IMR-90 (cell line): Measurements from ENCODE around the gene MYH11. TPM values are rescaled to one million over a fixed set of nuclear protein-coding genes. Genes with fewer than 3 reads are reported as not detected.

Experiments
- ATAC-seq: fragments of 200-7000 bp; cut with Tn5 transposase; 2 replicates; pipeline ENCODE4 v1.9.1; 2020; ENCODE audit warnings: low read depth, mild to moderate bottlenecking, moderate library complexity
- BruUV-seq: library from RNA; stranded (reverse); fragments of 400-500 nt; replicated peaks from 2 replicates; lab custom pipeline; 2021; lab: Mats Ljungman, UMichigan
- CTCF ChIA-PET: fragments of 300-600 bp; formaldehyde crosslinking; extraction: SDS; loops from one replicate; lab custom pipeline; 2021; ENCODE audit warnings: antibody characterized with exemption; lab: Yijun Ruan, JAX
- POLR2A ChIA-PET: fragments of 300-600 bp; sonication (Branson Sonifier 250); formaldehyde crosslinking; loops from one replicate; lab custom pipeline; 2022; ENCODE audit warnings: antibody characterized with exemption; ENCODE audit not compliant: unreplicated experiment; lab: Charles Lee
- DNase-seq: peaks from one replicate; pipeline ENCODE4 v3.0.0; 2013
- H2AFZ ChIP-seq: replicated peaks from 2 replicates; pipeline ENCODE3; 2013; ENCODE audit warnings: low read length, mild to moderate bottlenecking; ENCODE audit not compliant: poor library complexity
- H2AK5ac ChIP-seq: 2 replicates; pipeline ENCODE4 v1.6.1; 2013; ENCODE audit warnings: low read depth, low read length, inconsistent platforms
- H2AK9ac ChIP-seq: replicated peaks from 2 replicates; pipeline ENCODE3; 2013; ENCODE audit warnings: mild to moderate bottlenecking, low read depth, low read length, moderate library complexity; ENCODE audit not compliant: poor library complexity
- H2BK120ac ChIP-seq: 2 replicates; pipeline ENCODE4 v1.6.1; 2013; ENCODE audit warnings: low read depth, low read length, inconsistent platforms
- H2BK15ac ChIP-seq: 3 replicates; pipeline ENCODE4 v1.6.1; 2013; ENCODE audit warnings: low read depth, low read length, inconsistent platforms
- H2BK20ac ChIP-seq: 2 replicates; pipeline ENCODE4 v1.6.1; 2013; ENCODE audit warnings: low read depth, mild to moderate bottlenecking, inconsistent platforms, low read length, moderate library complexity
- H2BK5ac ChIP-seq: 2 replicates; pipeline ENCODE4 v1.6.1; 2013; ENCODE audit warnings: mild to moderate bottlenecking, low read depth, low read length, inconsistent platforms; ENCODE audit not compliant: poor library complexity, severe bottlenecking
- H3K14ac ChIP-seq: replicated peaks from 2 replicates; pipeline ENCODE4 v1.6.1; 2013; ENCODE audit warnings: low read depth, low read length, inconsistent platforms
- H3K18ac ChIP-seq: 2 replicates; pipeline ENCODE4 v1.6.1; 2013; ENCODE audit warnings: low read depth, low read length, control low read depth
- H3K23ac ChIP-seq: 2 replicates; pipeline ENCODE4 v1.6.1; 2013; ENCODE audit warnings: low read depth, low read length, inconsistent platforms
- H3K27ac ChIP-seq: 2 replicates; pipeline ENCODE4 v1.5.1; 2013; ENCODE audit warnings: mild to moderate bottlenecking, control low read depth, low read length; ENCODE audit not compliant: insufficient read depth
- H3K27me3 ChIP-seq: 2 replicates; pipeline ENCODE4 v1.6.1; 2013; ENCODE audit warnings: low read length; ENCODE audit not compliant: control insufficient read depth, insufficient read depth
- H3K36me3 ChIP-seq: 2 replicates; pipeline ENCODE4 v1.6.1; 2013; ENCODE audit warnings: low read length, mixed read lengths; ENCODE audit not compliant: control insufficient read depth, insufficient read depth
- H3K4ac ChIP-seq: 2 replicates; pipeline ENCODE4 v1.6.1; 2013; ENCODE audit warnings: low read depth, low read length, inconsistent platforms
- H3K4me1 ChIP-seq: 2 replicates; pipeline ENCODE4 v1.6.1; 2013; ENCODE audit warnings: low read length, mixed read lengths; ENCODE audit not compliant: control insufficient read depth, insufficient read depth
- H3K4me2 ChIP-seq: 2 replicates; pipeline ENCODE4 v1.6.1; 2013; ENCODE audit warnings: low read depth, mild to moderate bottlenecking, control low read depth, low read length, moderate library complexity
- H3K4me3 ChIP-seq: 2 replicates; pipeline ENCODE4 v1.5.1; 2013; ENCODE audit warnings: low read depth, mild to moderate bottlenecking, control low read depth, low read length, moderate library complexity; ENCODE audit not compliant: insufficient read depth
- H3K56ac ChIP-seq: 2 replicates; pipeline ENCODE4 v1.6.1; 2013; ENCODE audit warnings: low read length, inconsistent platforms; ENCODE audit not compliant: insufficient read depth; ENCODE audit errors: extremely low read depth
- H3K79me1 ChIP-seq, 2 experiments: 2 replicates each; pipeline ENCODE4 v1.6.1; 2013; ENCODE audit warnings: low read length in 2 of 2, inconsistent platforms in 1 of 2, low read depth in 1 of 2
- H3K9ac ChIP-seq: 2 replicates; pipeline ENCODE4 v1.6.1; 2013; ENCODE audit warnings: low read depth, low read length, control low read depth
- H3K9me1 ChIP-seq: 2 replicates; pipeline ENCODE4 v1.6.1; 2013; ENCODE audit warnings: low read length, inconsistent platforms; ENCODE audit not compliant: insufficient read depth
- H3K9me3 ChIP-seq: 2 replicates; pipeline ENCODE4 v1.6.1; 2013; ENCODE audit warnings: low read length; ENCODE audit not compliant: control insufficient read depth, insufficient read depth
- H4K20me1 ChIP-seq: 2 replicates; pipeline ENCODE4 v1.6.1; 2013; ENCODE audit warnings: low read length, inconsistent platforms; ENCODE audit not compliant: insufficient read depth
- H4K5ac ChIP-seq: 2 replicates; pipeline ENCODE4 v1.6.1; 2013; ENCODE audit warnings: mild to moderate bottlenecking, low read depth, low read length, control low read depth
- H4K8ac ChIP-seq, 2 experiments: 2 replicates each; pipeline ENCODE4 v1.6.1; 2013; ENCODE audit warnings: low read depth in 2 of 2, low read length in 2 of 2, control low read depth in 1 of 2, inconsistent platforms in 1 of 2
- H4K91ac ChIP-seq: 2 replicates; pipeline ENCODE4 v1.6.1; 2013; ENCODE audit warnings: low read depth, low read length, inconsistent platforms; ENCODE audit not compliant: insufficient read depth
- BHLHE40 ChIP-seq: fragments of 150-350 bp; IDR thresholded peaks from 2 replicates; pipeline ENCODE4 v1.6.1; 2016; ENCODE audit warnings: mild to moderate bottlenecking, low read depth, low read length
- CEBPB ChIP-seq: IDR thresholded peaks from 2 replicates; pipeline ENCODE4 v1.6.1; 2012; ENCODE audit warnings: low read depth, low read length, improper control_type of control experiment
- CTCF ChIP-seq: conservative IDR thresholded peaks from 2 replicates; pipeline ENCODE4 v1.5.1; 2012; ENCODE audit warnings: mild to moderate bottlenecking, low read depth, low read length, improper control_type of control experiment
- MAFK ChIP-seq: IDR thresholded peaks from 2 replicates; pipeline ENCODE4 v1.6.1; 2012; ENCODE audit warnings: low read depth, low read length, improper control_type of control experiment
- MXI1 ChIP-seq: IDR thresholded peaks from 2 replicates; pipeline ENCODE4 v1.6.1; 2012; ENCODE audit warnings: low read depth, mild to moderate bottlenecking, low read length, moderate library complexity, borderline replicate concordance
- NFE2L2 ChIP-seq: fragments of 150-350 bp; IDR thresholded peaks from 2 replicates; pipeline ENCODE4 v1.6.1; 2016; ENCODE audit warnings: low read depth, mild to moderate bottlenecking, low read length
- RAD21 ChIP-seq: IDR thresholded peaks from 2 replicates; pipeline ENCODE4 v1.6.1; 2012; ENCODE audit warnings: low read length, improper control_type of control experiment
- RCOR1 ChIP-seq: IDR thresholded peaks from 2 replicates; pipeline ENCODE4 v1.6.1; 2012; ENCODE audit warnings: mild to moderate bottlenecking, low read length, improper control_type of control experiment; ENCODE audit not compliant: insufficient replicate concordance
- SMC3 ChIP-seq: fragments of 150-350 bp; IDR thresholded peaks from 2 replicates; pipeline ENCODE4 v1.6.1; 2016; ENCODE audit warnings: low read depth, mild to moderate bottlenecking, antibody characterized with exemption, low read length, moderate library complexity
- WGBS, 2 experiments: methylation state at CpG; one replicate each; pipeline versions ENCODE4 v1.1.5 to v1.1.7; 2013; ENCODE audit warnings: missing lambda C conversion rate in 2 of 2; ENCODE audit not compliant: insufficient read length in 1 of 2; ENCODE audit errors: extremely low coverage in 2 of 2; 5-methylcytosine and 5-hydroxymethylcytosine counted together
- dilution Hi-C: fragments of 300-500 bp; cut with HindIII; formaldehyde crosslinking; loops from one replicate; pipeline ENCODE4 v1.14.3; 2018; ENCODE audit warnings: low sequenced_read_pairs; ENCODE audit not compliant: unreplicated experiment
- in situ Hi-C: fragments of 300-500 bp; cut with MboI; formaldehyde crosslinking; loops from 3 replicates; pipeline ENCODE4 v1.14.3; 2019; ENCODE audit warnings: low sequenced_read_pairs, inconsistent platforms, mixed read lengths
- intact Hi-C: fragments of 100-400 bp; cut with micrococcal nuclease; formaldehyde crosslinking; loops from 2 replicates; pipeline ENCODE4 v1.10.0; 2022
- polyA plus RNA-seq, 3 experiments: library from polyadenylated mRNA; depleted of rRNA; stranded (reverse); fragments of >200 nt; gene quantifications; 2 replicates each; pipeline ENCODE4 v1.2.3, GENCODE V29; 2012; ENCODE audit warnings: low replicate concordance in 1 of 3
- total RNA-seq: library from RNA; depleted of rRNA; stranded (reverse); fragments of >200 nt; gene quantifications from 2 replicates; pipeline ENCODE4 v1.2.3, GENCODE V29; 2012

MYH11 gene
- total and polyA plus RNA-seq, 2 of the 4 experiments (the other 2 are of a cell fraction): under 0.01 to 0.12 TPM

GRCh38 chr16:15811481-15812400 lies 45.1 kb downstream of the MYH11 start:
- no peak overlapping the region for H3K56ac ChIP-seq
- H3K4me3 ChIP-seq: no peak overlapping the region
- H3K4ac ChIP-seq: no peak overlapping the region
- WGBS, 2 experiments: 38% methylated on average over 3 of the region's 13 CpGs; no CpG with 5 or more reads in 1 of the 2 experiments
- no peak overlapping the region for H2BK20ac ChIP-seq
- no peak overlapping the region for H2BK5ac ChIP-seq
- H3K18ac ChIP-seq: no peak overlapping the region
- H3K23ac ChIP-seq: no peak overlapping the region
- ATAC-seq (peak; percentile 79), DNase-seq (peak; percentile 86)
- H4K8ac ChIP-seq: no peak overlapping the region
- H3K9me1 ChIP-seq: no peaks in the 10 kb centered on the region; the same call in 1 of the 2 replicates
- no peak overlapping the region for H3K14ac ChIP-seq
- dilution Hi-C loops (no loop called here), intact Hi-C loops (no loop called here), in situ Hi-C loops (no loop called here)
- H4K20me1 ChIP-seq: no peaks in the 10 kb centered on the region
- H4K5ac ChIP-seq: no peak overlapping the region
- H3K27me3 ChIP-seq: peaks cover 9% of the 10 kb centered on the region
- H4K91ac ChIP-seq: peak overlapping the region; percentile 7; the same call in 1 of the 2 replicates
- H3K4me2 ChIP-seq: no peak overlapping the region; the same call in 1 of the 2 replicates
- BruUV-seq: no TSS peak
- H3K4me1 ChIP-seq: peaks cover 16% of the 10 kb centered on the region
- H3K9ac ChIP-seq: no peak overlapping the region
- H2AFZ ChIP-seq: peak overlapping the region; percentile 21
- H2BK15ac ChIP-seq: no peak overlapping the region
- H3K36me3 ChIP-seq: no peaks in the 10 kb centered on the region
- H3K9me3 ChIP-seq: peaks cover 5% of the 10 kb centered on the region
- H2AK5ac ChIP-seq: no peak overlapping the region
- POLR2A ChIA-PET: no interaction called here
- H3K79me1 ChIP-seq: no peaks in the 10 kb centered on the region
- H2AK9ac ChIP-seq: no peak overlapping the region
- CTCF ChIA-PET: interaction anchor here (1.2 to 1.3 kb wide), 2 partner anchors 10 to 11 kb away, joined by 3 read pairs; no protein-coding TSS in a partner anchor
- no peak overlapping the region for H3K27ac ChIP-seq
- TF ChIP-seq SMC3: no peak
- TF ChIP-seq CEBPB: peak; percentile 24; the same call in 1 of the 2 replicates
- 0 out of 2 replicates have a peak, but pooled peaks have one; percentile 2 for TF ChIP-seq CTCF
- TF ChIP-seq RCOR1: peak; percentile 81
- TF ChIP-seq MAFK: no peak
- peak; percentile 60; the same call in 1 of the 2 replicates for TF ChIP-seq MXI1
- TF ChIP-seq RAD21: no peak
- TF ChIP-seq NFE2L2: no peak
- peak; percentile 81 for TF ChIP-seq BHLHE40
- H2BK120ac ChIP-seq: no peak overlapping the region
